Measurements from ENCODE around the gene CEBPE.

Gene CEBPE

GRCh38 chr14:23142826-23143225 lies 23.8 kb upstream of the CEBPE start:
- DNase-seq, result no peak

GRCh38 chr14:23141706-23142444 lies 22.8 kb upstream of the CEBPE start:
- no peak for DNase-seq

- DNase-seq, result no peak
Measured at GRCh38 chr14:23140371-23140770, 21.3 kb upstream of the CEBPE start.

GRCh38 chr14:23139874-23140273 lies 20.8 kb upstream of the CEBPE start:
- no peak for DNase-seq

GRCh38 chr14:23137813-23138535 lies 18.9 kb upstream of the CEBPE start:
- DNase-seq, result no peak

- no peak for DNase-seq
Measured at GRCh38 chr14:23137192-23137812, 18.2 kb upstream of the CEBPE start.

- no peak for DNase-seq
Measured at GRCh38 chr14:23136566-23137133, 17.6 kb upstream of the CEBPE start.

- DNase-seq, result no peak
Measured at GRCh38 chr14:23132970-23133369, 13.9 kb upstream of the CEBPE start.

GRCh38 chr14:23131482-23131881 lies 12.4 kb upstream of the CEBPE start:
- DNase-seq, result no peak

GRCh38 chr14:23130871-23131270 lies 11.8 kb upstream of the CEBPE start:
- DNase-seq, result no peak

- no peak for DNase-seq
Measured at GRCh38 chr14:23129759-23130316, 10.8 kb upstream of the CEBPE start.

GRCh38 chr14:23128969-23129758 lies 10.1 kb upstream of the CEBPE start:
- DNase-seq, result no peak

GRCh38 chr14:23127861-23128260 lies 8.8 kb upstream of the CEBPE start:
- no peak for DNase-seq

GRCh38 chr14:23126548-23127278 lies 7.7 kb upstream of the CEBPE start:
- DNase-seq, result no peak

GRCh38 chr14:23125933-23126524 lies 7.0 kb upstream of the CEBPE start:
- no peak for DNase-seq

GRCh38 chr14:23125011-23125410 lies 6.0 kb upstream of the CEBPE start:
- DNase-seq, result no peak

GRCh38 chr14:23124337-23124954 lies 5.4 kb upstream of the CEBPE start:
- no peak for DNase-seq

GRCh38 chr14:23123419-23123818 lies 4.4 kb upstream of the CEBPE start:
- DNase-seq, result no peak

- DNase-seq, result no peak
Measured at GRCh38 chr14:23122086-23122485, 3.0 kb upstream of the CEBPE start.

- DNase-seq, result no peak
Measured at GRCh38 chr14:23121361-23121771, 2.3 kb upstream of the CEBPE start.

Measured in CD4-positive, alpha-beta T cell treated with Interleukin-4 for 1 hour (primary cell).